Neural crest cell (in vitro differentiated cells): ENCODE data around the gene AAGAB. TPM values are rescaled to one million over a fixed set of nuclear protein-coding genes. Genes with fewer than 3 reads are reported as not detected.

Experiments
- DNase-seq: peaks from one replicate; pipeline ENCODE4 v3.0.0; 2021; ENCODE audit warnings: low read depth, mixed read lengths, low spot score
- H3K27ac Mint-ChIP-seq: one replicate; pipeline ENCODE4 v1.8.0; 2021; ENCODE audit warnings: mild to moderate bottlenecking, mixed read lengths; ENCODE audit not compliant: unreplicated experiment
- H3K27me3 Mint-ChIP-seq: 2 replicates; pipeline ENCODE4 v1.8.0; 2021; ENCODE audit warnings: low read depth, mild to moderate bottlenecking, mixed read lengths
- H3K36me3 Mint-ChIP-seq: 2 replicates; pipeline ENCODE4 v1.8.0; 2021; ENCODE audit warnings: low read depth, mild to moderate bottlenecking, mixed read lengths
- H3K4me1 Mint-ChIP-seq: 2 replicates; pipeline ENCODE4 v1.8.0; 2021; ENCODE audit warnings: mixed read lengths
- H3K4me3 Mint-ChIP-seq: one replicate; pipeline ENCODE4 v1.8.0; 2021; ENCODE audit warnings: mild to moderate bottlenecking, mixed read lengths
- H3K9me3 Mint-ChIP-seq: 2 replicates; pipeline ENCODE4 v1.8.0; 2021; ENCODE audit warnings: mixed read lengths
- CTCF ChIP-seq: fragments of 200-600 bp; sonication (generic); conservative IDR thresholded peaks from 2 replicates; pipeline ENCODE4 v1.5.0; 2021; ENCODE audit warnings: antibody characterized with exemption, mild to moderate bottlenecking
- total RNA-seq: library from RNA; stranded (reverse); gene quantifications from 2 replicates; pipeline ENCODE4 v1.2.1, GENCODE V29; 2021

The AAGAB gene
- total RNA-seq, 1 donor from 2014 or later, result 54.9 TPM

DNA sequence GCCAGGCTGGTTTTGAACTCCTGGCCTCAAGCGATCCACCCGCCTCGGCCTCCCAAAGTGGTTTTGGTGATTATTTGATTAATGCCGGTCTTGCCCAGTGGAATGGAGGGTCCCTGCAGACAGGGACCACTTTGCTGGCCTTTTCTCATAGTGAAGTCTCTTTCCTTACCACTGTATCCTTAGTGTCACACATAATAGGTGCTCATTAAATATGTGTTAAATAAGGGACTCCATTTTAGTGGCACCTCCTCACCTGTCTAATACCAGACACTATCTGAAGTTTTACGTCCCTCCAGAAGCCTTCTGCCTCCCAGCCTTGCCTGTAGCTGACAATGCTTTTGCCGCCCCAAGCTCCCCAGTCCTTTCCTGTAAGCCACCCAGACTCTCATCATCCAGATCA is 91.3 kb downstream of the AAGAB start:
- H3K9me3 Mint-ChIP-seq, result no peaks in the 10 kb centered on the region
- no peaks in the 10 kb centered on the region for H3K27me3 Mint-ChIP-seq
- DNase-seq, result no peak
- no peak overlapping the region for H3K4me3 Mint-ChIP-seq
- no peak overlapping the region for H3K27ac Mint-ChIP-seq
- H3K4me1 Mint-ChIP-seq, result peaks cover 46% of the 10 kb centered on the region
- no peak for TF ChIP-seq CTCF
- peaks cover 10% of the 10 kb centered on the region for H3K36me3 Mint-ChIP-seq

DNA sequence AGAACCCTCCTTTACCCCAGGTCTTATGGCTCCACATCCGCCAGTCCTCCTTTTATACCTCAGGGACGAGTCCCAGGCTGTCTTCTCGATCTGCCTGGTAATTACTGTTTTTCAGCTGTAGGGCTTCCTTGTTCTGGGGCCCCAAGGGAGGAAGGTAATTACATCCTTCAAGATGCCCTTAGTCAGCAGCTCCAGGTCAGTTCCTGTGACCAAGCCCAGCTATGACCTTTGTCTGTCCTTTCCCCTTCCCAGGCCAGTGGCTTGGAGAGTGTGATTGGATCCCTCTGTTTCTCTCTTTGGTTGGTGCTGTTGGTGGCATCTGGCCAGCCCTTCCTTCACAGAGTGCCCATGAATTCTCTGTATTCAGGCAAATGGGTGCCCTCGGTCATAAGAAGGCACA is 92.6 kb downstream of the AAGAB start:
- H3K36me3 Mint-ChIP-seq, result peaks cover 5% of the 10 kb centered on the region
- H3K27ac Mint-ChIP-seq, result no peak overlapping the region
- H3K27me3 Mint-ChIP-seq, result no peaks in the 10 kb centered on the region
- no peak for TF ChIP-seq CTCF
- no peak overlapping the region for H3K4me3 Mint-ChIP-seq
- DNase-seq, result no peak
- H3K9me3 Mint-ChIP-seq, result no peaks in the 10 kb centered on the region
- H3K4me1 Mint-ChIP-seq, result peaks cover 44% of the 10 kb centered on the region

- Mint-ChIP-seq H3K27me3 (no peaks in the 10 kb centered on the region), H3K27ac (no peak overlapping the region), H3K36me3 (peaks cover 5% of the 10 kb centered on the region), H3K4me1 (peaks cover 44% of the 10 kb centered on the region), H3K9me3 (no peaks in the 10 kb centered on the region), H3K4me3 (no peak overlapping the region)
- no peak for DNase-seq
- TF ChIP-seq CTCF, result no peak
Observed at GRCh38 chr15:67161412-67161811, 93.0 kb downstream of the AAGAB start.

GRCh38 chr15:67158367-67158766 is 96.1 kb downstream of the AAGAB start:
- Mint-ChIP-seq H3K27me3 (no peaks in the 10 kb centered on the region), H3K9me3 (peaks cover 2% of the 10 kb centered on the region), H3K36me3 (peaks cover 6% of the 10 kb centered on the region), H3K4me1 (peaks cover 21% of the 10 kb centered on the region), H3K4me3 (no peak overlapping the region), H3K27ac (no peak overlapping the region)
- DNase-seq, result no peak
- no peak for TF ChIP-seq CTCF

GRCh38 chr15:67157521-67158252 is 96.8 kb downstream of the AAGAB start:
- H3K36me3 Mint-ChIP-seq, result peaks cover 6% of the 10 kb centered on the region
- peaks cover 21% of the 10 kb centered on the region for H3K4me1 Mint-ChIP-seq
- no peak for DNase-seq
- H3K4me3 Mint-ChIP-seq, result no peak overlapping the region
- TF ChIP-seq CTCF, result no peak
- no peak overlapping the region for H3K27ac Mint-ChIP-seq
- H3K9me3 Mint-ChIP-seq, result peaks cover 2% of the 10 kb centered on the region
- H3K27me3 Mint-ChIP-seq, result no peaks in the 10 kb centered on the region
